ENCODE measurements around the gene RAP1GAP2. TPM values are rescaled to one million over a fixed set of nuclear protein-coding genes. Genes with fewer than 3 reads are reported as not detected.
"Not testable (repeated sequence)": the region's sequence is repeated elsewhere in the genome, so short reads cannot be mapped to it uniquely, and the experiment has no call there.

RAP1GAP2 gene
- total RNA-seq, 2 experiments from 2014 or later, result 9.4 to 11.0 TPM

GRCh38 chr17:3048727-3049471 lies 252.7 kb downstream of the RAP1GAP2 start:
- ATAC-seq (peak; percentile 100), DNase-seq (peak; percentile 96)
- peaks cover 7% of the 10 kb centered on the region for H3K9me3 Mint-ChIP-seq (ENCODE audit: insufficient read depth)
- ChIA-PET CTCF (interaction anchor here (0.6 to 1.6 kb wide), 12 partner anchors 9 to 967 kb away, joined by 3 to 6 read pairs (median 3); partner anchors contain the start of genes CTNS and SHPK), POLR2A (interaction anchor here (1.0 kb wide), 1 partner anchor 587 kb away, joined by 4 read pairs; the partner anchor contains the start of genes CTNS and SHPK)
- no peaks in the 10 kb centered on the region for H3K36me3 Mint-ChIP-seq (ENCODE audit: low read depth)
- H3K4me1 Mint-ChIP-seq (ENCODE audit: low read depth), result peaks cover 13% of the 10 kb centered on the region
- peaks cover 7% of the 10 kb centered on the region for H3K27me3 Mint-ChIP-seq (ENCODE audit: low read depth)
- H3K4me3 Mint-ChIP-seq, result peak overlapping the region; percentile 89
- H3K27ac Mint-ChIP-seq, result peak overlapping the region; percentile 84

GRCh38 chr17:3049705-3050295 lies 253.6 kb downstream of the RAP1GAP2 start:
- Mint-ChIP-seq H3K9me3 (ENCODE audit: insufficient read depth) (no peaks in the 10 kb centered on the region), H3K27me3 (ENCODE audit: low read depth) (peaks cover 7% of the 10 kb centered on the region), H3K27ac (no peak overlapping the region), H3K4me3 (peak overlapping the region; percentile 89), H3K4me1 (ENCODE audit: low read depth) (peaks cover 13% of the 10 kb centered on the region), H3K36me3 (ENCODE audit: low read depth) (no peaks in the 10 kb centered on the region)
- no peak for ATAC-seq
- peak; percentile 20 for DNase-seq
- ChIA-PET CTCF (interaction anchor here (0.6 to 1.6 kb wide), 5 partner anchors 201 to 620 kb away, joined by 3 to 6 read pairs (median 3); partner anchors contain the start of genes CTNS and SHPK), POLR2A (interaction anchor here (0.6 kb wide), 1 partner anchor 91 kb away, joined by 7 read pairs; no protein-coding TSS in a partner anchor)

GRCh38 chr17:3054868-3055267 lies 258.6 kb downstream of the RAP1GAP2 start:
- H3K27ac Mint-ChIP-seq; H3K9me3 Mint-ChIP-seq (ENCODE audit: insufficient read depth); H3K27me3 Mint-ChIP-seq (ENCODE audit: low read depth); POLR2A ChIA-PET; H3K36me3 Mint-ChIP-seq (ENCODE audit: low read depth); ATAC-seq; H3K4me1 Mint-ChIP-seq (ENCODE audit: low read depth); CTCF ChIA-PET; H3K4me3 Mint-ChIP-seq; DNase-seq: not testable (repeated sequence)

GRCh38 chr17:3062824-3063377 lies 266.7 kb downstream of the RAP1GAP2 start:
- H3K4me3 Mint-ChIP-seq; H3K27me3 Mint-ChIP-seq (ENCODE audit: low read depth); H3K4me1 Mint-ChIP-seq (ENCODE audit: low read depth); H3K27ac Mint-ChIP-seq; H3K36me3 Mint-ChIP-seq (ENCODE audit: low read depth); DNase-seq; H3K9me3 Mint-ChIP-seq (ENCODE audit: insufficient read depth); POLR2A ChIA-PET; ATAC-seq; CTCF ChIA-PET: not testable (repeated sequence)

GRCh38 chr17:3063507-3063906 lies 267.3 kb downstream of the RAP1GAP2 start, which contains the start of gene OR1D5:
Gene OR1D5, minus strand, starts transcription at chr17:3063607. Its CDS starts 0 bp downstream, at chr17:3063607.
- ATAC-seq; H3K4me3 Mint-ChIP-seq; DNase-seq; H3K36me3 Mint-ChIP-seq (ENCODE audit: low read depth); CTCF ChIA-PET; H3K27me3 Mint-ChIP-seq (ENCODE audit: low read depth); POLR2A ChIA-PET; H3K9me3 Mint-ChIP-seq (ENCODE audit: insufficient read depth); H3K27ac Mint-ChIP-seq; H3K4me1 Mint-ChIP-seq (ENCODE audit: low read depth): not testable (repeated sequence)

- H3K27me3 Mint-ChIP-seq (ENCODE audit: low read depth); DNase-seq; H3K27ac Mint-ChIP-seq; ATAC-seq; H3K4me1 Mint-ChIP-seq (ENCODE audit: low read depth); H3K4me3 Mint-ChIP-seq; POLR2A ChIA-PET; H3K36me3 Mint-ChIP-seq (ENCODE audit: low read depth); H3K9me3 Mint-ChIP-seq (ENCODE audit: insufficient read depth); CTCF ChIA-PET: not testable (repeated sequence)
Measured at GRCh38 chr17:3065192-3065591, 269.0 kb downstream of the RAP1GAP2 start.

- H3K27me3 Mint-ChIP-seq (ENCODE audit: low read depth); DNase-seq; H3K4me1 Mint-ChIP-seq (ENCODE audit: low read depth); H3K9me3 Mint-ChIP-seq (ENCODE audit: insufficient read depth); H3K36me3 Mint-ChIP-seq (ENCODE audit: low read depth); CTCF ChIA-PET; POLR2A ChIA-PET; H3K27ac Mint-ChIP-seq; H3K4me3 Mint-ChIP-seq; ATAC-seq: not testable (repeated sequence)
Measured at GRCh38 chr17:3073850-3074249, 277.6 kb downstream of the RAP1GAP2 start.

Small RNAs within 50 kb of the gene (microRNA-seq; reads per million reads assigned to microRNA genes)
- gene MIR1253, result not detected

Other genes with a start within 250 kb of the RAP1GAP2 start
- 100 to 1,000 TPM; 164 to 173 TPM for gene PAFAH1B1, start 202.8 kb upstream of the RAP1GAP2 start, total RNA-seq
- gene CLUH, start 84.7 kb upstream of the RAP1GAP2 start, total RNA-seq, result 10 to 100 TPM; 59.0 to 64.9 TPM
- not detected for gene CCDC92B, start 46.8 kb upstream of the RAP1GAP2 start, total RNA-seq

Data from activated CD8-positive, alpha-beta T cell treated with anti-CD3 and anti-CD28 coated beads, Interleukin-2, amount 10 ng/mL, durations not matched to agents 7 days and 5 days (primary cell).